Measurements from ENCODE around the gene NRP1.

GRCh38 chr10:33174674-33175434 is 159.6 kb downstream of the NRP1 start:
- TF ChIP-seq CTCF (IDR thresholded peaks at IDR 0.05; ENCODE audit: control extremely low read depth in 1 of 3, insufficient read depth in 1 of 3, low read depth in 1 of 3, low read length in 3 of 3) (no peak), JUN (IDR thresholded peaks at IDR 0.05; ENCODE audit: low read depth, low read length) (no peak), CHD1 (IDR thresholded peaks at IDR 0.05; ENCODE audit: low read depth, low read length) (no peak), POLR2A (IDR thresholded peaks at IDR 0.05; ENCODE audit: control extremely low read depth in 1 of 2, low read depth in 2 of 2, low read length in 2 of 2) (no peak), USF2 (IDR thresholded peaks at IDR 0.05; ENCODE audit: low read length) (no peak)
